Sigmoid colon (tissue), 4 donors: ENCODE measurements around the gene NRN1.

Source experiments
- EP300 ChIP-seq, 4 donors: sonication (generic); formaldehyde crosslinking; IDR thresholded peaks; one replicate each; pipeline ENCODE4 v1.6.1; 2017; ENCODE audit warnings: antibody characterized with exemption in 4 of 4
- POLR2A ChIP-seq, 2 donors: fragments of 450-650 bp; IDR thresholded peaks; one replicate each; pipeline ENCODE4 v1.6.1; 2016; ENCODE audit warnings: antibody characterized with exemption in 2 of 2, mild to moderate bottlenecking in 2 of 2, moderate library complexity in 2 of 2
- POLR2AphosphoS5 ChIP-seq, 4 donors: sonication (generic); formaldehyde crosslinking; IDR thresholded peaks; one replicate each; pipeline ENCODE4 v1.6.1; 2017; ENCODE audit warnings: antibody characterized with exemption in 4 of 4
- TF ChIP-seq, protein P1 (sequence below), 4 experiments: fragments of 450-650 bp in 3 of 4; fragments of 200-600 bp in 1 of 4; IDR thresholded peaks; one replicate each; pipeline ENCODE4 v1.5.1; 2016 to 2019; ENCODE audit warnings: antibody characterized with exemption in 4 of 4, mild to moderate bottlenecking in 3 of 4, moderate library complexity in 2 of 4

DNA sequence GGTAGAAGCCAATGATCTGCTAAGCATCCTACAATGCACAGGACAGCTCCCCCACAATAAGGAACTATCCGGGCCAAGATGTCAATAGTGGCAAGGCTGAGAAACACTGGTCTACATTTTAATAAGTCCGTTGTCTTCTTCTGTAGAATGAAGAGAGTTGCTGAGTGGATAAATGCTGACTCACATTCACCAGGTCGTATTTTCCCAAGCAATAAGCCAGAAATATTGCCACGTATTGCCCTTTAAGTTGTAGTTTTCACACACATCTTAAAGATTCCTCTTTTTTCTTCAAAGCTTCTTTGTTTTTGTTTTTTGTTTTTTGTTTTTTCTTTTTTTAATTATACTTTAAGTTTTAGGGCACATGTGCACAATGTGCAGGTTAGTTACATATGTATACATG lies 30.5 kb upstream of the NRN1 start:
- TF ChIP-seq, protein P1, sequence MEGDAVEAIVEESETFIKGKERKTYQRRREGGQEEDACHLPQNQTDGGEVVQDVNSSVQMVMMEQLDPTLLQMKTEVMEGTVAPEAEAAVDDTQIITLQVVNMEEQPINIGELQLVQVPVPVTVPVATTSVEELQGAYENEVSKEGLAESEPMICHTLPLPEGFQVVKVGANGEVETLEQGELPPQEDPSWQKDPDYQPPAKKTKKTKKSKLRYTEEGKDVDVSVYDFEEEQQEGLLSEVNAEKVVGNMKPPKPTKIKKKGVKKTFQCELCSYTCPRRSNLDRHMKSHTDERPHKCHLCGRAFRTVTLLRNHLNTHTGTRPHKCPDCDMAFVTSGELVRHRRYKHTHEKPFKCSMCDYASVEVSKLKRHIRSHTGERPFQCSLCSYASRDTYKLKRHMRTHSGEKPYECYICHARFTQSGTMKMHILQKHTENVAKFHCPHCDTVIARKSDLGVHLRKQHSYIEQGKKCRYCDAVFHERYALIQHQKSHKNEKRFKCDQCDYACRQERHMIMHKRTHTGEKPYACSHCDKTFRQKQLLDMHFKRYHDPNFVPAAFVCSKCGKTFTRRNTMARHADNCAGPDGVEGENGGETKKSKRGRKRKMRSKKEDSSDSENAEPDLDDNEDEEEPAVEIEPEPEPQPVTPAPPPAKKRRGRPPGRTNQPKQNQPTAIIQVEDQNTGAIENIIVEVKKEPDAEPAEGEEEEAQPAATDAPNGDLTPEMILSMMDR (IDR thresholded peaks at IDR 0.05): no peak
- TF ChIP-seq POLR2AphosphoS5 (IDR thresholded peaks at IDR 0.05) (no peak), EP300 (IDR thresholded peaks at IDR 0.05) (no peak), POLR2A (IDR thresholded peaks at IDR 0.05) (no peak)
